ENCODE results near the gene CHIT1. TPM values are rescaled to one million over a fixed set of nuclear protein-coding genes. Genes with fewer than 3 reads are reported as not detected.

CHIT1 gene
- total RNA-seq, 2 experiments from 2014 or later: 1.9 to 3.6 TPM

DNA sequence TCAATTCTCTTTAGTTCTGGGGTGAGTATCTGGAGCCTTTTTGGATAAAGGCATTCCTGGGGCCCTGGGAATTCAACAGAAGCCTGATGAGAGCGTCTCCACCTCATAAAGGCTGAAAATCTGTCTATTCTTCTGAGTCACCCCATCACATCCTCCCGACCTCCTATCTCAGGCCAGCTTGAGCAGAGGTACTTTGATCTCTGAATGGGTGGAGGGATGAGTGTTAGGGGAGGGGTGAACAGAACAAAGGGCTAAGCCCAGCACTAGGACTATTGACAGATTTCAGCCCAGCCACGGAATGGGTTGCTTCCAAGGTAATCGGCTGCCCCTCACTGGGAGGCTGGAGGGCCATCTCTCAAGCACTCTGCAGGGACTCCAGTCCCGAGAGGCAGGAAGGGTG lies 51.4 kb downstream of the CHIT1 start:
- intact Hi-C loops (cut with micrococcal nuclease; ENCODE audit: unreplicated experiment): no loop called here
- Histone ChIP-seq H2AFZ (ENCODE audit: low read length) (no peak overlapping the region), H3K79me2 (ENCODE audit: insufficient read depth, low read depth, low read length) (no peaks in the 10 kb centered on the region), H4K20me1 (ENCODE audit: insufficient read depth, low read length) (no peaks in the 10 kb centered on the region), H3K27ac (ENCODE audit: low read depth, low read length, poor library complexity, severe bottlenecking) (no peak overlapping the region), H3K4me2 (ENCODE audit: low read length) (no peak overlapping the region), H3K4me1 (ENCODE audit: insufficient read depth, low read length, poor library complexity, severe bottlenecking) (no peaks in the 10 kb centered on the region), H3K9me2 (ENCODE audit: insufficient read depth, low read length) (no peaks in the 10 kb centered on the region), H3K36me3 (ENCODE audit: insufficient read depth, low read length) (no peaks in the 10 kb centered on the region), H3K4me3 (ENCODE audit: low read depth, low read length, poor library complexity, severe bottlenecking) (no peak overlapping the region), H3K9me3 (ENCODE audit: low read length) (no peaks in the 10 kb centered on the region)
- BruUV-seq (replicated peaks): no TSS peak
- ChIA-PET POLR2A (no interaction called here), CTCF (ENCODE audit: unreplicated experiment) (no interaction called here)
- no peak for TF ChIP-seq EZH2phosphoT487 (IDR thresholded peaks at IDR 0.05; ENCODE audit: borderline replicate concordance, low read depth, low read length)
- TF ChIP-seq, protein P1, sequence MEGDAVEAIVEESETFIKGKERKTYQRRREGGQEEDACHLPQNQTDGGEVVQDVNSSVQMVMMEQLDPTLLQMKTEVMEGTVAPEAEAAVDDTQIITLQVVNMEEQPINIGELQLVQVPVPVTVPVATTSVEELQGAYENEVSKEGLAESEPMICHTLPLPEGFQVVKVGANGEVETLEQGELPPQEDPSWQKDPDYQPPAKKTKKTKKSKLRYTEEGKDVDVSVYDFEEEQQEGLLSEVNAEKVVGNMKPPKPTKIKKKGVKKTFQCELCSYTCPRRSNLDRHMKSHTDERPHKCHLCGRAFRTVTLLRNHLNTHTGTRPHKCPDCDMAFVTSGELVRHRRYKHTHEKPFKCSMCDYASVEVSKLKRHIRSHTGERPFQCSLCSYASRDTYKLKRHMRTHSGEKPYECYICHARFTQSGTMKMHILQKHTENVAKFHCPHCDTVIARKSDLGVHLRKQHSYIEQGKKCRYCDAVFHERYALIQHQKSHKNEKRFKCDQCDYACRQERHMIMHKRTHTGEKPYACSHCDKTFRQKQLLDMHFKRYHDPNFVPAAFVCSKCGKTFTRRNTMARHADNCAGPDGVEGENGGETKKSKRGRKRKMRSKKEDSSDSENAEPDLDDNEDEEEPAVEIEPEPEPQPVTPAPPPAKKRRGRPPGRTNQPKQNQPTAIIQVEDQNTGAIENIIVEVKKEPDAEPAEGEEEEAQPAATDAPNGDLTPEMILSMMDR (conservative IDR thresholded peaks at IDR 0.05; ENCODE audit: low read length): no peak
- DNase-seq (ENCODE audit: low spot score): no peak

DNA sequence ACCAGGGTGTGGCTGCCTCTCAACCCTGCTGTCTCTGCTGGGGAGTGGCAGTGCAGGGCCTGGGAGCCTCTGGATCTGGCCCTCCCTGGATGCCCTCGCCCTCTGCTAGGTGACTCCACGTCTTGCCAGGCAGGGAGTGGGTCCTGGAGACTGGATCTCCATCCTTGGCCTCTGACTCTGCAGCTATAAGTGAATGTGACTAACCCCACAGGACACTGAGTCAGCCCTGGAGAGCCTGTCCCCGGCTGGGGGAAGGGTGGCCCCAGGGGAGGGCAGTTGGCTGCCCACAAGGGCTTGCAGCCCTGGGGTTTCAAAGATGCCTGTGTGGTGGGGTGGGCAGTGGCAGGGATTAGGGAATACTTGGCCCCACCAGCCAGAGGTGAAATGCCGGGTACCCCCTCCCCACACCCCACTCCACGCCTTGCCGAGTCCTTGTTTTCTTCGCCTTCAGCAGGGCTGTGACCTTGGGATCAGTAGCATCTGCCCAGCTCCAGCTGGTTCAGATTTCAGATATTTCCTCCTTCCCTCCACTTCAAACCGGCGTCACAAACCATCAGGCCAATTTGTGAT lies 51.9 kb downstream of the CHIT1 start:
- Histone ChIP-seq H3K4me2 (ENCODE audit: low read length) (no peak overlapping the region), H3K36me3 (ENCODE audit: insufficient read depth, low read length) (no peaks in the 10 kb centered on the region), H2AFZ (ENCODE audit: low read length) (no peak overlapping the region), H4K20me1 (ENCODE audit: insufficient read depth, low read length) (no peaks in the 10 kb centered on the region), H3K27ac (ENCODE audit: low read depth, low read length, poor library complexity, severe bottlenecking) (no peak overlapping the region), H3K9me2 (ENCODE audit: insufficient read depth, low read length) (no peaks in the 10 kb centered on the region), H3K4me1 (ENCODE audit: insufficient read depth, low read length, poor library complexity, severe bottlenecking) (no peaks in the 10 kb centered on the region), H3K9me3 (ENCODE audit: low read length) (no peaks in the 10 kb centered on the region), H3K4me3 (ENCODE audit: low read depth, low read length, poor library complexity, severe bottlenecking) (no peak overlapping the region), H3K79me2 (ENCODE audit: insufficient read depth, low read depth, low read length) (no peaks in the 10 kb centered on the region)
- intact Hi-C loops (cut with micrococcal nuclease; ENCODE audit: unreplicated experiment): no loop called here
- no peak for DNase-seq (ENCODE audit: low spot score)
- no TSS peak for BruUV-seq (replicated peaks)
- ChIA-PET CTCF (ENCODE audit: unreplicated experiment) (no interaction called here), POLR2A (no interaction called here)
- TF ChIP-seq, protein P1 (conservative IDR thresholded peaks at IDR 0.05; ENCODE audit: low read length): no peak
- no peak for TF ChIP-seq EZH2phosphoT487 (IDR thresholded peaks at IDR 0.05; ENCODE audit: borderline replicate concordance, low read depth, low read length)

DNA sequence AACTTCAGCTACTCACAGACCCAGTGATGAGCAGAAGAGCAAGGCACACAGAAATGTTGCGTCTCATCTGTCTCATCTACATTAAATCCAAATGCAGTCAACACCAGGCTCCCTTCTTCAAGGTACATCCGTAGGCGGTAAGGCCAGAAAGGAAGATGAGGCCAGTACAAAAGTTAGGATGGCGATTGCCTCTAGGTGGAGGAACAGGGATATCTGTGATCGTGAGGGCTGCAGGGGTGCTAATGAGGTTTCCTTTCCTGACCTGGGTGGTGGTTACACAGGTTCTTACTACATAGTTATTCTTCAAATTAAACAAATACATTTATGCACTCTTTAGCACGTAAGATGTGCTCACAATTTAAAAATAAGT lies 52.5 kb downstream of the CHIT1 start:
- H3K9me3 ChIP-seq (ENCODE audit: low read length): no peaks in the 10 kb centered on the region
- no peaks in the 10 kb centered on the region for H3K36me3 ChIP-seq (ENCODE audit: insufficient read depth, low read length)
- no peaks in the 10 kb centered on the region for H3K9me2 ChIP-seq (ENCODE audit: insufficient read depth, low read length)
- no peaks in the 10 kb centered on the region for H3K4me1 ChIP-seq (ENCODE audit: insufficient read depth, low read length, poor library complexity, severe bottlenecking)
- H3K79me2 ChIP-seq (ENCODE audit: insufficient read depth, low read depth, low read length): no peaks in the 10 kb centered on the region
- H4K20me1 ChIP-seq (ENCODE audit: insufficient read depth, low read length): no peaks in the 10 kb centered on the region
- no peak overlapping the region for H2AFZ ChIP-seq (ENCODE audit: low read length)
- intact Hi-C loops (cut with micrococcal nuclease; ENCODE audit: unreplicated experiment): no loop called here
- DNase-seq (ENCODE audit: low spot score): no peak
- no peak overlapping the region for H3K4me3 ChIP-seq (ENCODE audit: low read depth, low read length, poor library complexity, severe bottlenecking)
- ChIA-PET CTCF (ENCODE audit: unreplicated experiment) (no interaction called here), POLR2A (no interaction called here)
- H3K27ac ChIP-seq (ENCODE audit: low read depth, low read length, poor library complexity, severe bottlenecking): no peak overlapping the region
- no peak overlapping the region for H3K4me2 ChIP-seq (ENCODE audit: low read length)
- no peak for TF ChIP-seq EZH2phosphoT487 (IDR thresholded peaks at IDR 0.05; ENCODE audit: borderline replicate concordance, low read depth, low read length)
- TF ChIP-seq, protein P1 (conservative IDR thresholded peaks at IDR 0.05; ENCODE audit: low read length): no peak
- BruUV-seq (replicated peaks): no TSS peak

All from OCI-LY7 (cell line).